ENCODE results near the gene DTX4.
A peak's percentile ranks its signal among the peaks of the same experiment; 100 is the strongest.

Gene DTX4

DNA sequence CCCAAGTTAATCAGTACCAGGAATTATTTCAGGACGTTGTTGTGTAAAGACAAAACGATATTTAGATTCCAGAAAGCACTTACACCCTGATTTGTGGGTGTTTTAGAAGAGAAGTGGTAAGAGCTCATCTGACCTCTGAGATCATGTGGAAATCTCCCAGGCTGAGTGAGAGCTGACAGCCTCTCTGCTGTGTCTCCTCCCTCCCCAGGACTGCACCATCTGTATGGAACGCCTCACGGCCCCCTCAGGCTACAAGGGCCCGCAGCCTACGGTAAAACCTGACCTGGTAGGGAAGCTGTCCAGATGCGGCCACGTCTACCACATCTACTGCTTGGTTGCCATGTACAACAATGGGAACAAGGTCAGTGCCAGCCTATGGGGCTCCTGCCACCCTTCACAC, 20.0 kb downstream of the DTX4 start:
- no peak for DNase-seq (ENCODE audit: low read depth in 2 of 2)

- no peak for DNase-seq (ENCODE audit: low read depth in 2 of 2)
Measured at GRCh38 chr11:59192446-59193020, 20.6 kb downstream of the DTX4 start.

DNA sequence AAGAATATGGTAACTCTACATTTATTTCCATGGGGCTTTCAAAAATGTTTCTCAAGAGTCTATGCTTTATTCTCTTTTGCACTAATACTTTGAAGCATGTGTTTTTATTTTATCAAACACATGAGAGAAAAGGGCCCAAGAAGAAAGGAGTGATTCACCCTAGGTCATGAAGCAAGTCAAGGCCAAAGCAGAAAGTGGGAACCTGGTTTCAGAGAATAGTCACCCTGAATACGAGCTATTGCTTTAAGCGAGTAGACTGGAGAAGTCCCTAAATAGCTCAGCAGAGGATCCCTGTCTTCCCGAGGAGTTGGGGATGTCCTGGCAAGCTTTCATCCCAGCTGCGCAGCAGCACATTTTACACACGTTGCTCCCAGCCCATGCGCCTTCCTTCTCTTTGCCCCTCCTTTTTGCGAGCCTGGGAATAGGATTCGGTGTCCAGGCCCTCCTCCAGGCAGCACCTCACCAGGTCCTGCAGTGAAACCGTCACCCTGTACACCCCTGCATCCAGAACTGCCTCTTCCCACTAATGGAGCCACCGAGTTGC, 21.7 kb downstream of the DTX4 start:
- DNase-seq (ENCODE audit: low read depth in 2 of 2), result no peak

GRCh38 chr11:59195586-59195985, 23.7 kb downstream of the DTX4 start:
- no peak for DNase-seq (ENCODE audit: low read depth in 2 of 2)

GRCh38 chr11:59196777-59197176, 24.8 kb downstream of the DTX4 start:
- no peak for DNase-seq (ENCODE audit: low read depth in 2 of 2)

DNA sequence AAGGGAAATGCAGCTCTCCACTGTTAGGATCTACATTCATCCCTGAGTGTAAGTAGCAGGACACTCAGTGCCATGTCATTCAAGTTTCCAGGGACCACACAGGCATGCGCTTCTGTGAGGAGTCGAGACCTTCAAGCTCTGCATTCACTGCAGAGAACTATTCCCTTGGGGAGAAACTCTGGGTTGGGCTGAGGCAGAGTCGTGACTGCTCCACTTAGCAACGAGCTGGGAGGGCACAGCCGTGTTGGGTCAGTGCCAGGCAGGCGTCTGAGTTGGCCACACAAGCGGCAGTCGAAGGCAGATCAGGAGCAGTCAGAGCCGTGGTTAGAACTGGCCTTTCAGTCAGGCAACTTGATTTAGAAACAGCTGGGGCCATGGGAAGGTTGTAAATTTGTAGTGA, 26.1 kb downstream of the DTX4 start:
- DNase-seq (ENCODE audit: low read depth in 2 of 2), result no peak

- DNase-seq (ENCODE audit: low read depth in 2 of 2), result no peak
Measured at GRCh38 chr11:59198726-59199125, 26.8 kb downstream of the DTX4 start.

DNA sequence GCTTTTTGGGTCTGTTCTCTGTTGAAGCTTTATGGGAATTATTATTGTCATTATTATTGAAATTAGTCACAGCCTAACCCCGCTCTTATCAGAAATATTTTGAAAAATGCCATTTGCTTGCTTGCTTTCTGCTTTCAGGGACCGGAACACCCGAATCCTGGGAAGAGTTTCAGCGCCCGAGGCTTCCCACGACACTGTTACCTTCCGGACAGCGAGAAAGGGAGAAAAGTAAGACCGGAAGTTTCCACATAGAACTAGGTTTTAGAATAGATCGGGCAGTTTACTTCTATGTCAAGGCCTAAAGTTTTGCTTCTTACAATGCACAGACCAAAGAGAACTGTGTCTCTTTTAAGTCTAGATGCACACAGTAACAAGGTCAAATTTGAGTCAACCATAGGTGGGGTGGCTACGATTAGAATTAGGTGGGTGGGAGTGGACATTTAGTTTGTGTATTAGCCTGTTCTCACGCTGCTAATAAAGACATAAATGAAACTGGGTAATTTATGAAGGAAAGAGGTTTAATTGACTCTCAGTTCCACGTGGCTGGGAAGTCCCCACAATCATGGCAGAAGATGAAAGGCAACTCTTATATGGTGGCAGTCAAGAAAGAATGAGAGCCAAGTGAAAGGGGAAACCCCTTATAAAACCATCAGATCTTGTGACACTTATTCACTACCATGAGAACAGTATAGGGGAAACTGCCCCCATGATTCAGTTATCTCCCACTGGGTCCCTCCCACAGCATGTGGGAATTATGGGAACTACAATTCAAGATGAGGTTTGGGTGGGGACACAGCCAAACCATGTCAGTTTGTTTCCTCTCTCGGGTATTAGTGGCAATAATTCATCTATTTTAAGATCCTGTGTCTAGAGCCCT, 27.9 kb downstream of the DTX4 start:
- no peak for DNase-seq (ENCODE audit: low read depth in 2 of 2)

GRCh38 chr11:59200423-59200746, 28.5 kb downstream of the DTX4 start:
- no peak for DNase-seq (ENCODE audit: low read depth in 2 of 2)

GRCh38 chr11:59201353-59201752, 29.4 kb downstream of the DTX4 start:
- no peak for DNase-seq (ENCODE audit: low read depth in 2 of 2)

- DNase-seq (ENCODE audit: low read depth in 2 of 2), result no peak
Measured at GRCh38 chr11:59204746-59205145, 32.8 kb downstream of the DTX4 start.

- DNase-seq (ENCODE audit: low read depth in 2 of 2), result no peak
Measured at GRCh38 chr11:59205648-59206047, 33.7 kb downstream of the DTX4 start.

DNA sequence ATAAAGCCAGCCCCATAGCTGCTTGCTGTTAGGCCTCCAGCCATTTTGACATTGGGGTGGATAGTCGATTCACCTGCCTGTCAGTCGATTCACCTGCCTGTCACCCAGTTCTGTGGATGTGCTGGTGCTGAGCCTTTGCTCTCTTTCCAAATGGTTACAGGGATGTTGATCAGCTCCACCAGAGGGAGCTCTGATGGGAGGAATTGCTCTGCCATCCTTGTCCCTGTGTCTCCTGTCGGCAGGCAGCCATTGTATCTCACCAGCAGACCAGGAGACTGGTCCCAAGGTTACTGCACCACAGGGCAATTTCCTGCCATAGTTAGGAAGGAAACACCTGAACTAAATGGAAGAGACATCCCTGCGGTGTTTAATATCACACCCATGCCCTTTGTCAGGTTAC, 34.7 kb downstream of the DTX4 start:
- DNase-seq (ENCODE audit: low read depth in 2 of 2), result no peak

DNA sequence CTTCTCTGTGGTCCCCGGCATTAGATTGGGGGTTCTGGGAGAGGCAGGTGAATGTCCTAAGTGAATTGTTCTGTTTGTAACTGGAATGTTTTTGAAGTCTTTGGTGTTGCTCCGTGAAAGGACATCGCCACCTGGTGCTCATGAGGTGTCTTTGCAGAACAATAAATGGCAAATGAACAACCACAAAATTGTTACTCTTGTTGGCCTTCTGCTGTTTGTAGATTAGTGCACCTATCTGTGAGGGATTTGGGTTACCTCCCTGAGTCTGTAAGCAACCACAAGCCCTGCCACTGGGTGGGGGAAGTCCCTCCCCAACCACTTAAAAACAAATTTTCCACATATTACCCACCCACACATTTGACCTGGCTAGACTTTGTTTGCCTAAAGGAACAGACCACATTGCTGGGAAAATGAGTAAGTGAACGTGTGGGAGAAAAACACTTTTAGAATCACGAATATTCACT, 36.1 kb downstream of the DTX4 start:
- DNase-seq (ENCODE audit: low read depth in 2 of 2), result peak in 1 of 2 donors; percentile 40

- DNase-seq (ENCODE audit: low read depth in 2 of 2), result no peak
Measured at GRCh38 chr11:59208956-59209355, 37.0 kb downstream of the DTX4 start.

- no peak for DNase-seq (ENCODE audit: low read depth in 2 of 2)
Measured at GRCh38 chr11:59212222-59212621, 40.3 kb downstream of the DTX4 start.

DNA sequence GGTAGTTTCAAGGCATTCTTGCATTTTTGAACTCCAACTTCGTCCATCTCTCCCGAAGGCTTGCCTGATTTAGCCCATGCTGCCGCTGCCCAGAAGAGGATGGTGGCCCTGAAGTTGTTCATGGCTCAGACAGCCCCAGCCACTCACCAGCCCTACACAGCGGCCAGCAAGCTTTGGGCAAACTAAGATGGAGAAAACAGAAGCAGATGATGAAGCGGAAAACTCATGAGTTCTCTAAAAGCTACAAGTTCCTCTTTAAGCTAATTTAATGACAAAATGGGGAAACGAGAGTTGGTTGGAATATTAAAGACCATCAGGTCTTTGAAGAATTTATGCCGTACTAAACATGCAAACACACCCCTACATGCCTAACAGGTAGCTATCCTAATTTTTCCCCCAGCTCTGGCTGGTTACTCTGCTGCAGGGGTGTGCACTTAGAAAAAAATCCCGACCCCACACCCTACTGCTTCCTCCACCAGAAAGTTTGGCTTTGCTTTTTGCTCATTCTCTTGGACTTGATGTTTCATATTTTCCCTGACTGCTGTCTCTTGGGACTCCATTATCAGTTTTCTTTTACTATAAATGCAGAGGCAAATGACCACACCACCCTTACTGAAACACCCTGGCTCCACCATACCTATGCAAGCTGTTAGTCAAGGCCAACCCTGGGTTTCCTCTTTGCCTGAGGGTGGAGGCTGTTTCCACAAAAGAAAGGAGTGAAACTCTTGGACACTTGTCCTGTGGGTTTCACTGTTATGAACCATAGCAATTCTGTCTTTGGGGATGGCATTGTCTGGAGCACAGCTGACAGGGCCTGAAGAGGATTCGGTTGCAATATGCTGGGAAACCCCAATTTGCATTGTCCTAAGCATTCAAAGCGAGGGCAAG, 41.1 kb downstream of the DTX4 start, which contains the start of gene MPEG1:
TSS of gene MPEG1 (minus strand) at position 184 of the 888 bp plus-strand sequence. CDS start at position 122, 62 bp downstream.
- no peak for DNase-seq (ENCODE audit: low read depth in 2 of 2)

GRCh38 chr11:59214141-59214893, 42.4 kb downstream of the DTX4 start:
- DNase-seq (ENCODE audit: low read depth in 2 of 2), result no peak

DNA sequence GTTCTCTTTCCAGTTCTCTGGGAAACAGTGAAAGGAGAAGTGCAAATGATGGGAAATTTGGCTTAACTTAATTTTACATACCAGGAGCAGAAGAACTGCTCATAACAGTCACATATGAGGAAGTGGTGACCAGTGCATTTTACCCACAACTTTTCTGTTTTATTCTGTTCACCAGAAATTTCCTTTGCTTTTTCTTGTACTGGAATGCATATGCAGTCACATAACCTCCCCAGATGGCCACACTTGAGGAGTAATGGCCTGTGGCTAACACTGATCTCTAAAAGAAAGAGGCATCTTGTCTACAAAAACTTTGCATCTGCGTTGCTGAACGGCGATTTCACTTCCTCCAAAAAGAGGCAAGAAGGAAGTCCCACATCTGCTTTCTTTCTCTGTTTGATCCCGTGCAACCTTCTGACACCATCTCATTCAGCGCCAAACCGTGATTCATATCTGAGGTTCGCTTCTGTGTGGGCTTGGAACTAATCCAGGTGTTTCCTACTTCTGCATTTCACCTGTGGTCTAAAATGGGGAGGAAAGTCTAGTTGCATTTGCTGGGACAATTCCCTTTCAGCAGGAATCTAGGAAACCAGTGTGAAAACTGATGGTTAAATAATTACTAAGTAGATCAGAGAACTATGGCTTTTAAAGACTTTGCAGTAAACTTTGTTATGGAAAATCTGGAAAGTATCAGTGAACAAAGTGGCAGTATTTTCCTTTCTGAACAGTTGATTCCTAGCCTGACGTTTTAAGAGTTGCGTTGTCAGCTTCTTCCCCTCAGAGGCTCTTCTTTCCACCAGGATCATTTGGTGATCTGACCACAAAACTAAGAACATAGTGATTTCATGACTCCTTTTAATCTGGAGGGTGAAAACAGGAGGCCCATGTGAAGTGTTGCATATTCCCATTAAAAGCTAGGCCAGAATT, 45.0 kb downstream of the DTX4 start:
- no peak for DNase-seq (ENCODE audit: low read depth in 2 of 2)

DNA sequence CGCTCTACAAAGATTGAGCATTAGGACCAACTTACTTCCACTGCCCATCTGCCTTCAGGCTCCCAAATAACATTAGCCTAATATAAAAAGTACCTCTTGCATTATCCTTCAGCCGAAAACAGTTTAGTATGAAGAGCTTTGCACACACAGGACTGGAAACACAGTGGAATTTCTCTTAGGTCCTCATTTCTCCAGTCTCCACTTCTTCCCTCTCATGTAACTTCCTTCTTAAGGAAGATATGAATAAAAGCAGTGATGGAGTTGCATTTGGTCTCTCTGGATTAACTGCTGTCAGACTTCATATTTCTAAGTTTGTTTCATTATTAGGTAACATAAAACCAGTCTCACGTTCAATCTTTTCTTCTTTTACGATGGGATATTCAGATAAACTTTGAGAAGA, 46.4 kb downstream of the DTX4 start:
- DNase-seq (ENCODE audit: low read depth in 2 of 2), result no peak

Measured in stimulated activated CD4-positive, alpha-beta T cell treated with anti-CD3 and anti-CD28 coated beads, Interleukin-4, amount 100 ng/mL, for 48 hours (primary cell).